GM12892 (cell line): ENCODE data around the gene RBPJL.

ENCODE experiments used
- POLR2A ChIP-seq: IDR thresholded peaks from 2 replicates; pipeline ENCODE4 v1.6.1; 2011; ENCODE audit warnings: low read depth, low read length, control low read depth
- POLR2AphosphoS5 ChIP-seq: IDR thresholded peaks from 2 replicates; pipeline ENCODE4 v1.6.1; 2011; ENCODE audit warnings: low read depth, low read length, control low read depth
- TAF1 ChIP-seq: IDR thresholded peaks from 2 replicates; pipeline ENCODE4 v1.6.1; 2011; ENCODE audit warnings: low read depth, mild to moderate bottlenecking, control low read depth, low read length, borderline replicate concordance

- TF ChIP-seq POLR2AphosphoS5 (no peak), POLR2A (no peak), TAF1 (no peak)
These were observed 2.1 kb upstream of the RBPJL start for GRCh38 chr20:45304464-45304999.
